CD4-positive, alpha-beta T cell treated with Interleukin-4 for 4 hours (primary cell): ENCODE data around the gene GLI1.
"Not testable (repeated sequence)": the region's sequence is repeated elsewhere in the genome, so short reads cannot be mapped to it uniquely, and the experiment has no call there.

Experiments
- DNase-seq: peaks from one replicate; pipeline ENCODE4 v3.0.0-alpha.2; 2020

The GLI1 gene

GRCh38 chr12:57502311-57502969 lies 42.9 kb downstream of the GLI1 start:
- DNase-seq = not testable (repeated sequence)

- not testable (repeated sequence) for DNase-seq
Measured at GRCh38 chr12:57506541-57506940, 47.0 kb downstream of the GLI1 start.

- DNase-seq = not testable (repeated sequence)
Measured at GRCh38 chr12:57507796-57508195, 48.2 kb downstream of the GLI1 start.

- DNase-seq = no peak
Measured at GRCh38 chr12:57511161-57511560, 51.6 kb downstream of the GLI1 start.

- DNase-seq = no peak
Measured at GRCh38 chr12:57511588-57512325, 52.2 kb downstream of the GLI1 start.

DNA sequence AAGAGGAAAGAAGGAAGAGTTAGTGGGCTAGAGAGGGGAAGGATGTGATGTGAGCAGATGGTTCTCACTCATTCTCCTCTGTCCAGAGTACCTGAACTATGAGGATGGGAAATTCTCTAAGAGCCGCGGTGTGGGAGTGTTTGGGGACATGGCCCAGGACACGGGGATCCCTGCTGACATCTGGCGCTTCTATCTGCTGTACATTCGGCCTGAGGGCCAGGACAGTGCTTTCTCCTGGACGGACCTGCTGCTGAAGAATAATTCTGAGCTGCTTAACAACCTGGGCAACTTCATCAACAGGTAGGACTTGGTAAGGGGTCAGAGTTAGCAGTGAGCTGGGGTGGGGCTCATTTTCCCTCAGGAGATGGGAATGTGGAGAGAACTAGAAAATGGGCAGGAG lies 53.1 kb downstream of the GLI1 start:
- no peak for DNase-seq

- DNase-seq = no peak
Measured at GRCh38 chr12:57513266-57513665, 53.7 kb downstream of the GLI1 start.

- not testable (repeated sequence) for DNase-seq
Measured at GRCh38 chr12:57513677-57514076, 54.1 kb downstream of the GLI1 start.

GRCh38 chr12:57514246-57514645 lies 54.7 kb downstream of the GLI1 start:
- not testable (repeated sequence) for DNase-seq

- DNase-seq = no peak
Measured at GRCh38 chr12:57514720-57515407, 55.3 kb downstream of the GLI1 start.

DNA sequence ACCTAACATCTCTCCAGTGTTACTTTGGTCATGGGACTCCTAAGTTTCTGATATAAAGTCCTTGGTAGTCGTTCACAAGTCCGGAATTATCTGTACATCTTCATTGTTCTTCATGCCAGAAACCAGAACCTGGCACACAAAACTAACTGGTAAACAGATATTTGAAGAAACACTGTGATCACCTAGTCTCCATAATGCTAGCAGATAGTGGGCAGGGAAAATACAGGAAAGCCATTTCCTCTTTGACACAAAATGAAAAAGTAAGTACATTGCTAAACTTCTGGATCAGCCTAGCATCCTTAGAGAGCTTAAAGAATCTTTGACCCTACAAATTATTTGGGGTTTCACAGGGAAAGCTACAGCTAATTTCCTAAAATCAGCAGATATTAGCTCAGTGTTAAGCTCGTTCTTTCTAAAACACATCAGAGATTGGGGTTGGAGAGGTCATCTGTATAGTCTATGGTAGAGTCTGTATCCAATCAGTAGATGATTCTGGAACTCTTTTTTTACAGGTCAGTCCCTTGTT lies 55.9 kb downstream of the GLI1 start:
- no peak for DNase-seq

DNA sequence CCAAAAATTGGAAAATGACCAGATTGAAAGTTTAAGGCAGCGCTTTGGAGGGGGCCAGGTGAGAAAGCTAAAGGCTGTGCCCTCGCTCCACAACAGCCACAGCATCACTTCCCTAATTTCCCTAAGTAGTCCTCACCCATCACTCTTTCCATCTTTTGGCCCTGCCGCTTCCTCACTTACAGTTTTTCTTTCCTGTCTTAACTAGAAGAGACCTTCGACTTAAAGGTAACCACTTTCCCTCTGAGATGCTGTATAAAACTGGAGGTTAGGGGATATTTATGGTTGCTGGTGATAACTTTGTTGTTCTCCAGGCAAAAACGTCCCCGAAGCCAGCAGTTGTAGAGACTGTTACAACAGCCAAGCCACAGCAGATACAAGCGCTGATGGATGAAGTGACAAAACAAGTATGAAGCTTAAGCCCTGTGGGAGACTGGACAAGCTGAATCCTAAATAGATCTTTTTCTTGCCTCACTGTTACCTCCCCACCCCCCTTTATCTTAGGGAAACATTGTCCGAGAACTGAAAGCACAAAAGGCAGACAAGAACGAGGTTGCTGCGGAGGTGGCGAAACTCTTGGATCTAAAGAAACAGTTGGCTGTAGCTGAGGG lies 56.5 kb downstream of the GLI1 start:
- DNase-seq = no peak

DNA sequence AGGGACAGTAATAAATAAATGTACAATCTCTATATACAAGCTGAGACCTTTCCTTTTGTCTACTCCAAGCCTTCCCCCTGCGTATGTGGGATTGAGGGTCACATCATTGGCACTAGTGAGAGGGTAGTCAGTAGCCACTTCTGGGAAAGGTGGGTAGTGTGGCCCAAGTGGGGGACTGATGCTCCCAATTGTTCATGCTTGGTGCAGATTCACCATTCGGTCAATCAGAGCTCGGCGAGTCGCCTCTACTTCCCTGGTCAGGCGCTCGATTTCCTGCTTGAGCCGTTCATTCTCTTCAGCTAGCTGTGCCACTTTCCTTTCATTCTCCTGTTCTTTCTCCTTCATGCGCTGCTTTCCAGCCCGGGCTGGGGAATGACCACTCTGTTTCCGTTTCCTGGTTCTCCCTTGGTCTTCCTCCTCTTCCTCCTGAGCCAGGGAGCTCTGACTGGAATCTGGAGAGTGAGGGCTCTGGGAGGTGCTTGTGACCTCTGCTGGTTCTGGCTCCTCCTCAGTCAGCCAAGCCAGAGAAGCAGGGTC lies 57.1 kb downstream of the GLI1 start:
- no peak for DNase-seq

GRCh38 chr12:57517187-57517586 lies 57.6 kb downstream of the GLI1 start:
- no peak for DNase-seq

GRCh38 chr12:57517718-57518117 lies 58.1 kb downstream of the GLI1 start:
- DNase-seq = not testable (repeated sequence)

DNA sequence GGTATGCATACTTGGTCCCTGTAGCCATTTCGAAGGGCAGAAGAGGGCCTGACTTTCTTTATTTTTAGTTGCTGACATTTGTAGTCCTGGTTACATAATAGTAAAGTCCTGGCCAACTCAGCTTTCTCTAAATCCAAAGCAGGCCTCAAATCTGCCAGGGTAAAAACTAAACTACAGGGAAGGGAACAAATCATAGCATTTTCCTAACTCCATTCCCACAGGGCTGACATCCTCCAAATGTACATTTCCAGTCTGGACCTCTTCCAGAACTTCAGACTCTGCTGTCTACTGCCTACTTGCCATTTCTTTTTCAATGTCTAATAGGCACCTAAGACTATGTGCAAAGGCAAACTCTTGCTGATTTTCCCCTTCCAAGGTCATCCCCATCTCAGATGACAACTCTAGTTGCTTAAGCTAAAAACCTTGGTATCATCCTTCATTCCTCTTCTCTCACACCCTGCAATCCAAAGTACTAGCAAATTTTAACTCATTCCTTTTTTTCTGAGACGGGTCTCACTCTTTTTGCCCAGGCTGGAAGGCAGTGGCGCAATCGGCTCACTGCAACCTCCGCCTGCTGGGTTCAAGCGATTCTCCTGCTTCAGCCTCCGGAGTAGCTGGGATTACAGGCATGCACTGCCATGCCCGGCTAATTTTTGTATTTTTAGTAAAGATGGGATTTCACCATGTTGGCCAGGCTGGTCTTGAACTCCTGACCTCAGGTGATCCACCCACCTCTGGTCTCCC lies 58.8 kb downstream of the GLI1 start:
- no peak for DNase-seq

GRCh38 chr12:57518920-57519795 lies 59.6 kb downstream of the GLI1 start:
- DNase-seq = no peak

- no peak for DNase-seq
Measured at GRCh38 chr12:57519796-57520052, 60.1 kb downstream of the GLI1 start.

DNA sequence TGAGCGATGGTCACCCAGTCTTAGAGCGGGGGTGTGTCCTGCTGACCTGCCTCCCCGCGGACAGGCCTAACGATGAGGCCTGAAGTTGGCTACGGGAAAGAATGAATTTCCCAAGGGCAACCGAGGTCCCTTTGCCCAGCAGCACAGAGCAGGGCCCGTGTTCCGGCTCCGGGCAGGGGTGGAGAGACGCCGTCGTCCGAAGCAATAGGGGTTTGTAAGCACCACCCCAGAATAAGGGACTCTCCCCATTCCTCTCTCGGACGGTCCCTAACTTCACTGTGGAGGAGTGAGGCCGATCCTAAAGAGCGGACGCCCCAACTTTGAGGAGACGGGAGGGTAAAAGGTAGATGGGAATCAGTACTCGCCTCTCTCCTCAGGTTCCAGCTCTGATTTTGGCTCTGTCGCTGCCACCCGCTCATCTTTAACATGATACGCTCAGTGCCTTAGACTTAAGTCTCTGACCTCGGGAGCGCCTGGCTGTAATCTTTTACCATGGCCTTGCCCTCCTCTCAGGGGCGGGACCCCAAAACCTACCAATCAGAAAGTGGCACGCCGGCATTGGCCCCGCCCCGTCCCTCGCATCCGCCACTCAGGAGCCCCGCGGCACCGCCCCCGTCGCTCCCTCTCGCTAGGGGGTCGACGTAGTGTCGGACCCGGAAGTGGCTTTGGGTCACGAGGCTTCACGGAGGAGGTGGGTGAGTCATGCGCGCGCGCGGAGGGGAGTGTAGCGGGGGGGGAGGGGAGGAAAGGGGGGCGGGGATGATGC lies 60.7 kb downstream of the GLI1 start, which contains the start of gene DDIT3:
TSS of gene DDIT3 (minus strand) at position 462 of the 766 bp plus-strand sequence. CDS start 3,108 bp downstream, outside the sequence.
- peak; percentile 99 for DNase-seq

GRCh38 chr12:57521525-57522010 lies 62.0 kb downstream of the GLI1 start:
- no peak for DNase-seq
